Measurements from ENCODE around the gene ARRDC1. TPM values are rescaled to one million over a fixed set of nuclear protein-coding genes. Genes with fewer than 3 reads are reported as not detected.
"Not testable (repeated sequence)": the region's sequence is repeated elsewhere in the genome, so short reads cannot be mapped to it uniquely, and the experiment has no call there.

Gene ARRDC1
- total RNA-seq, 2 experiments from 2014 or later = 29.0 TPM

GRCh38 chr9:137619240-137620047, 14.0 kb downstream of the ARRDC1 start:
- H3K4me3 Mint-ChIP-seq = peak overlapping the region; percentile 82
- peak overlapping the region; percentile 78 for H3K27ac Mint-ChIP-seq
- no peak for TF ChIP-seq CTCF (IDR thresholded peaks at IDR 0.05)
- intact Hi-C loops (cut with micrococcal nuclease) = no loop called here
- DNase-seq = peak; percentile 52
- POLR2A ChIA-PET = interaction anchor here (0.8 to 1.7 kb wide), 8 partner anchors 9 to 75 kb away, joined by 3 to 11 read pairs (median 4); no protein-coding TSS in a partner anchor
- CTCF ChIA-PET = interaction anchor here (0.8 to 1.7 kb wide), 5 partner anchors 8 to 51 kb away, joined by 3 to 6 read pairs (median 3); no protein-coding TSS in a partner anchor
- no peaks in the 10 kb centered on the region for H3K27me3 Mint-ChIP-seq
- H3K9me3 Mint-ChIP-seq = no peaks in the 10 kb centered on the region
- H3K36me3 Mint-ChIP-seq (ENCODE audit: low read depth) = peaks cover 10% of the 10 kb centered on the region
- peaks cover 41% of the 10 kb centered on the region for H3K4me1 Mint-ChIP-seq (ENCODE audit: low read depth)
- ATAC-seq = peak; percentile 7

- Mint-ChIP-seq H3K36me3 (ENCODE audit: low read depth) (peaks cover 8% of the 10 kb centered on the region), H3K4me1 (ENCODE audit: low read depth) (peaks cover 41% of the 10 kb centered on the region), H3K4me3 (peak overlapping the region; percentile 82), H3K27ac (peak overlapping the region; percentile 78), H3K9me3 (no peaks in the 10 kb centered on the region), H3K27me3 (no peaks in the 10 kb centered on the region)
- DNase-seq (no peak), ATAC-seq (no peak)
- POLR2A ChIA-PET = interaction anchor here (0.8 to 1.7 kb wide), 4 partner anchors 9 to 22 kb away, joined by 3 to 11 read pairs (median 4); no protein-coding TSS in a partner anchor
- intact Hi-C loops (cut with micrococcal nuclease) = no loop called here
- no peak for TF ChIP-seq CTCF (IDR thresholded peaks at IDR 0.05)
- CTCF ChIA-PET = interaction anchor here (0.9 to 1.7 kb wide), 4 partner anchors 8 to 50 kb away, joined by 3 to 5 read pairs (median 3); no protein-coding TSS in a partner anchor
Measured at GRCh38 chr9:137620048-137620405, 14.5 kb downstream of the ARRDC1 start.

- CTCF ChIA-PET = interaction anchor here (0.6 to 1.4 kb wide), 4 partner anchors 13 to 52 kb away, joined by 3 to 4 read pairs (median 3); no protein-coding TSS in a partner anchor
- peak overlapping the region; percentile 67 for H3K27ac Mint-ChIP-seq
Measured at GRCh38 chr9:137620581-137620980, 15.1 kb downstream of the ARRDC1 start.

GRCh38 chr9:137621131-137621757, 15.8 kb downstream of the ARRDC1 start:
- ATAC-seq = no peak
- DNase-seq = peak; percentile 40
- ChIA-PET POLR2A (interaction anchor here (0.6 to 3.2 kb wide), 5 partner anchors 7 to 43 kb away, joined by 3 to 11 read pairs (median 3); partner anchors contain the start of genes DPH7 and ZMYND19), CTCF (interaction anchor here (0.6 to 1.4 kb wide), 4 partner anchors 12 to 52 kb away, joined by 3 to 4 read pairs (median 3); no protein-coding TSS in a partner anchor)
- Mint-ChIP-seq H3K27ac (peak overlapping the region; percentile 67), H3K27me3 (no peaks in the 10 kb centered on the region), H3K4me3 (peak overlapping the region; percentile 82), H3K36me3 (ENCODE audit: low read depth) (peaks cover 12% of the 10 kb centered on the region), H3K9me3 (no peaks in the 10 kb centered on the region), H3K4me1 (ENCODE audit: low read depth) (peaks cover 48% of the 10 kb centered on the region)
- TF ChIP-seq CTCF (IDR thresholded peaks at IDR 0.05) = peak; percentile 51
- intact Hi-C loops (cut with micrococcal nuclease) = no loop called here

More at GRCh38 chr9:137620581-137620980, 15.1 kb downstream of the ARRDC1 start:
- Mint-ChIP-seq H3K36me3 (ENCODE audit: low read depth) (peaks cover 12% of the 10 kb centered on the region), H3K4me1 (ENCODE audit: low read depth) (peaks cover 46% of the 10 kb centered on the region), H3K27me3 (no peaks in the 10 kb centered on the region), H3K9me3 (no peaks in the 10 kb centered on the region), H3K4me3 (peak overlapping the region; percentile 82)
- DNase-seq = no peak
- TF ChIP-seq CTCF (IDR thresholded peaks at IDR 0.05) = no peak
- intact Hi-C loops (cut with micrococcal nuclease) = no loop called here
- POLR2A ChIA-PET = interaction anchor here (0.6 to 3.2 kb wide), 5 partner anchors 8 to 42 kb away, joined by 3 to 11 read pairs (median 3); partner anchors contain the start of genes DPH7 and ZMYND19
- ATAC-seq = no peak

GRCh38 chr9:137622211-137622610, 16.7 kb downstream of the ARRDC1 start:
- H3K9me3 Mint-ChIP-seq; H3K4me3 Mint-ChIP-seq; CTCF ChIA-PET; ATAC-seq; H3K27me3 Mint-ChIP-seq; intact Hi-C loops (cut with micrococcal nuclease); H3K27ac Mint-ChIP-seq; DNase-seq: not testable (repeated sequence)
- Mint-ChIP-seq H3K4me1 (ENCODE audit: low read depth) (peaks cover 50% of the 10 kb centered on the region), H3K36me3 (ENCODE audit: low read depth) (peaks cover 14% of the 10 kb centered on the region)
- POLR2A ChIA-PET = interaction anchor here (3.2 kb wide), 1 partner anchor 31 kb away, joined by 9 read pairs; the partner anchor contains the start of gene ZMYND19
